ENCODE data around the gene PRF1.
"Not testable (repeated sequence)": the region's sequence is repeated elsewhere in the genome, so short reads cannot be mapped to it uniquely, and the experiment has no call there.

PRF1 gene

GRCh38 chr10:70617798-70618568 is 15.4 kb upstream of the PRF1 start:
- peak in 1 of 2 donors; percentile 34 for DNase-seq

GRCh38 chr10:70616761-70617160 is 14.2 kb upstream of the PRF1 start:
- DNase-seq: no peak

GRCh38 chr10:70615784-70616522 is 13.4 kb upstream of the PRF1 start:
- no peak for DNase-seq

GRCh38 chr10:70615211-70615610 is 12.7 kb upstream of the PRF1 start:
- DNase-seq: no peak

GRCh38 chr10:70614364-70614763 is 11.8 kb upstream of the PRF1 start:
- DNase-seq: not testable (repeated sequence)

GRCh38 chr10:70613941-70614340 is 11.4 kb upstream of the PRF1 start:
- DNase-seq: no peak

GRCh38 chr10:70607936-70608335 is 5.4 kb upstream of the PRF1 start:
- no peak for DNase-seq

GRCh38 chr10:70605161-70605560 is 2.6 kb upstream of the PRF1 start:
- DNase-seq: no peak

GRCh38 chr10:70604106-70604505 is 1.6 kb upstream of the PRF1 start:
- no peak for DNase-seq

GRCh38 chr10:70603449-70603801 is 884 bp upstream of the PRF1 start:
- DNase-seq: no peak

- no peak for DNase-seq
These were observed 795 bp downstream of the PRF1 start for GRCh38 chr10:70601746-70602145.

GRCh38 chr10:70600512-70601395 is 1.8 kb downstream of the PRF1 start:
- no peak for DNase-seq

GRCh38 chr10:70599791-70600190 is 2.8 kb downstream of the PRF1 start:
- no peak for DNase-seq

GRCh38 chr10:70599319-70599718 is 3.2 kb downstream of the PRF1 start:
- no peak for DNase-seq

- DNase-seq: no peak
These were observed 3.7 kb downstream of the PRF1 start for GRCh38 chr10:70598857-70599295.

GRCh38 chr10:70597856-70598815 is 4.4 kb downstream of the PRF1 start:
- no peak for DNase-seq

- DNase-seq: no peak
These were observed 5.4 kb downstream of the PRF1 start for GRCh38 chr10:70596860-70597809.

GRCh38 chr10:70596110-70596798 is 6.3 kb downstream of the PRF1 start:
- DNase-seq: peak in 1 of 2 donors; percentile 14

GRCh38 chr10:70595566-70596016 is 7.0 kb downstream of the PRF1 start:
- no peak for DNase-seq

GRCh38 chr10:70594161-70594560 is 8.4 kb downstream of the PRF1 start:
- DNase-seq: no peak
